ENCODE data around the gene SLC6A4. TPM values are rescaled to one million over a fixed set of nuclear protein-coding genes. Genes with fewer than 3 reads are reported as not detected.

SLC6A4 gene
- total RNA-seq, 1 experiment from 2014 or later = 0.30 TPM

- no peaks in the 10 kb centered on the region for H3K36me3 ChIP-seq (ENCODE audit: control insufficient read depth in 1 of 2, insufficient read depth in 2 of 2, low read length in 2 of 2)
- H3K4me2 ChIP-seq (ENCODE audit: low read length) = no peak overlapping the region
- no peaks in the 10 kb centered on the region for H3K27me3 ChIP-seq (ENCODE audit: insufficient read depth, low read length)
- DNase-seq (ENCODE audit: low read depth, low spot score) (no peak), ATAC-seq (no peak)
- ChIA-PET POLR2A (no interaction called here), CTCF (no interaction called here), RAD21 (ENCODE audit: low non-redundant PET in 1 of 2, low total read pairs in 2 of 2, uncharacterized antibody in 2 of 2, unreplicated experiment in 2 of 2) (no interaction called here)
- no TSS peak for BruUV-seq (replicated peaks)
- H4K20me1 ChIP-seq (ENCODE audit: insufficient read depth) = no peaks in the 10 kb centered on the region
- H3K27ac ChIP-seq (ENCODE audit: low read depth, low read length) = no peak overlapping the region
- no peaks in the 10 kb centered on the region for H3K9me3 ChIP-seq (ENCODE audit: control insufficient read depth in 1 of 2, insufficient read depth in 1 of 2, low read depth in 1 of 2, low read length in 2 of 2)
- no peaks in the 10 kb centered on the region for H3K4me1 ChIP-seq (ENCODE audit: control insufficient read depth in 1 of 2, insufficient read depth in 2 of 2, low read length in 2 of 2)
- intact Hi-C loops (cut with micrococcal nuclease) = no loop called here
- H2AFZ ChIP-seq (ENCODE audit: low read depth, low read length, poor library complexity, severe bottlenecking) = no peak overlapping the region
- H3K4me3 ChIP-seq (replicated peaks in 1 of 2; ENCODE audit: low read depth in 1 of 2, low read length in 2 of 2) = no peak overlapping the region
- H3K9me2 ChIP-seq (ENCODE audit: insufficient read depth) = no peaks in the 10 kb centered on the region
- H3K79me2 ChIP-seq (ENCODE audit: insufficient read depth, low read length) = no peaks in the 10 kb centered on the region
- H3K9ac ChIP-seq (ENCODE audit: low read length) = no peak overlapping the region
- TF ChIP-seq JUND (IDR thresholded peaks at IDR 0.05) (no peak), POLR2AphosphoS5 (IDR thresholded peaks at IDR 0.05; ENCODE audit: low read depth, low read length) (no peak), MAX (IDR thresholded peaks at IDR 0.05) (no peak), SP1 (IDR thresholded peaks at IDR 0.05; ENCODE audit: low read depth) (no peak), ELF1 (IDR thresholded peaks at IDR 0.05; ENCODE audit: borderline replicate concordance, low read depth) (no peak), SIN3A (IDR thresholded peaks at IDR 0.05; ENCODE audit: low read depth) (no peak)
Observed at GRCh38 chr17:30200106-30200505, 35.4 kb downstream of the SLC6A4 start.

GRCh38 chr17:30199600-30199999, 35.9 kb downstream of the SLC6A4 start:
- no peaks in the 10 kb centered on the region for H3K9me3 ChIP-seq (ENCODE audit: control insufficient read depth in 1 of 2, insufficient read depth in 1 of 2, low read depth in 1 of 2, low read length in 2 of 2)
- RAD21 ChIA-PET (ENCODE audit: low non-redundant PET in 1 of 2, low total read pairs in 2 of 2, uncharacterized antibody in 2 of 2, unreplicated experiment in 2 of 2) = no interaction called here
- H3K4me2 ChIP-seq (ENCODE audit: low read length) = no peak overlapping the region
- no peaks in the 10 kb centered on the region for H4K20me1 ChIP-seq (ENCODE audit: insufficient read depth)
- CTCF ChIA-PET = no interaction called here
- POLR2A ChIA-PET = no interaction called here
- intact Hi-C loops (cut with micrococcal nuclease) = no loop called here
- H3K9ac ChIP-seq (ENCODE audit: low read length) = no peak overlapping the region
- no peaks in the 10 kb centered on the region for H3K4me1 ChIP-seq (ENCODE audit: control insufficient read depth in 1 of 2, insufficient read depth in 2 of 2, low read length in 2 of 2)
- no peak overlapping the region for H3K4me3 ChIP-seq (replicated peaks in 1 of 2; ENCODE audit: low read depth in 1 of 2, low read length in 2 of 2)
- H3K36me3 ChIP-seq (ENCODE audit: control insufficient read depth in 1 of 2, insufficient read depth in 2 of 2, low read length in 2 of 2) = no peaks in the 10 kb centered on the region
- no peaks in the 10 kb centered on the region for H3K27me3 ChIP-seq (ENCODE audit: insufficient read depth, low read length)
- no peak overlapping the region for H3K27ac ChIP-seq (ENCODE audit: low read depth, low read length)
- no peaks in the 10 kb centered on the region for H3K9me2 ChIP-seq (ENCODE audit: insufficient read depth)
- no peak overlapping the region for H2AFZ ChIP-seq (ENCODE audit: low read depth, low read length, poor library complexity, severe bottlenecking)
- H3K79me2 ChIP-seq (ENCODE audit: insufficient read depth, low read length) = no peaks in the 10 kb centered on the region
- BruUV-seq (replicated peaks) = no TSS peak
- ATAC-seq (no peak), DNase-seq (ENCODE audit: low read depth, low spot score) (no peak)
- no peak for TF ChIP-seq ZNF274 (IDR thresholded peaks at IDR 0.05; ENCODE audit: low read depth, low read length)
